Stimulated activated CD4-positive, alpha-beta T cell treated with anti-CD3 and anti-CD28 coated beads, Interleukin-12 subunit alpha, Interleukin-12 subunit beta, amount 100 ng/mL, for 4 hours (primary cell): ENCODE data around the gene SWSAP1.
"Not testable (repeated sequence)": the region's sequence is repeated elsewhere in the genome, so short reads cannot be mapped to it uniquely, and the experiment has no call there.

Experiments
- DNase-seq: peaks from one replicate; pipeline ENCODE4 v3.0.0-alpha.2; 2020

The SWSAP1 gene

GRCh38 chr19:11374433-11375142 lies at the start of gene SWSAP1:
Gene SWSAP1, plus strand, starts transcription at chr19:11374666. Its CDS starts 15 bp downstream, at chr19:11374681.
- peak; percentile 93 for DNase-seq

- no peak for DNase-seq
Observed at GRCh38 chr19:11324748-11325389, 49.6 kb upstream of the SWSAP1 start.

GRCh38 chr19:11325544-11325943 lies 48.9 kb upstream of the SWSAP1 start:
- no peak for DNase-seq

- DNase-seq = no peak
Observed at GRCh38 chr19:11330127-11330526, 44.3 kb upstream of the SWSAP1 start.

GRCh38 chr19:11331502-11331901 lies 43.0 kb upstream of the SWSAP1 start:
- DNase-seq = no peak

GRCh38 chr19:11332822-11333221 lies 41.6 kb upstream of the SWSAP1 start:
- DNase-seq = no peak

GRCh38 chr19:11333838-11334237 lies 40.6 kb upstream of the SWSAP1 start:
- not testable (repeated sequence) for DNase-seq

- no peak for DNase-seq
Observed at GRCh38 chr19:11335449-11336146, 38.9 kb upstream of the SWSAP1 start.

- no peak for DNase-seq
Observed at GRCh38 chr19:11337080-11337479, 37.4 kb upstream of the SWSAP1 start.

GRCh38 chr19:11338121-11338520 lies 36.3 kb upstream of the SWSAP1 start:
- DNase-seq = no peak

- DNase-seq = no peak
Observed at GRCh38 chr19:11338569-11339253, 35.8 kb upstream of the SWSAP1 start.

GRCh38 chr19:11339254-11340098 lies 35.0 kb upstream of the SWSAP1 start, which contains the start of gene RAB3D:
Gene RAB3D, minus strand, starts transcription at chr19:11339657. Its CDS starts 2,258 bp downstream, at chr19:11337399.
- peak; percentile 85 for DNase-seq

GRCh38 chr19:11340099-11340467 lies 34.4 kb upstream of the SWSAP1 start:
- DNase-seq = not testable (repeated sequence)

GRCh38 chr19:11342429-11342828 lies 32.0 kb upstream of the SWSAP1 start:
- DNase-seq = no peak

GRCh38 chr19:11345122-11345803 lies 29.2 kb upstream of the SWSAP1 start:
- DNase-seq = no peak

- DNase-seq = peak; percentile 94
Observed at GRCh38 chr19:11346104-11346940, 28.1 kb upstream of the SWSAP1 start, which contains the start of the genes CCDC159 and TMEM205. Gene CCDC159, plus strand, starts transcription at chr19:11346519. Its CDS starts 88 bp downstream, at chr19:11346607. Gene TMEM205, minus strand, starts transcription at chr19:11346268. Its CDS starts 649 bp downstream, at chr19:11345619.

- DNase-seq = no peak
Observed at GRCh38 chr19:11347546-11348039, 26.9 kb upstream of the SWSAP1 start.

GRCh38 chr19:11349171-11349570 lies 25.3 kb upstream of the SWSAP1 start:
- no peak for DNase-seq

GRCh38 chr19:11354102-11354501 lies 20.4 kb upstream of the SWSAP1 start:
- DNase-seq = not testable (repeated sequence)
